GM19238 (cell line): ENCODE data around the gene AGR3.

Experiments
- DNase-seq: peaks from one replicate; pipeline ENCODE4 v3.0.0; 2011; ENCODE audit warnings: low spot score; ENCODE audit not compliant: insufficient read length

The AGR3 gene

GRCh38 chr7:16881844-16882243 lies at the start of gene AGR3:
TSS of gene AGR3 (minus strand) at chr7:16881983. CDS start at chr7:16878618, 3,365 bp downstream.
- DNase-seq = no peak

DNA sequence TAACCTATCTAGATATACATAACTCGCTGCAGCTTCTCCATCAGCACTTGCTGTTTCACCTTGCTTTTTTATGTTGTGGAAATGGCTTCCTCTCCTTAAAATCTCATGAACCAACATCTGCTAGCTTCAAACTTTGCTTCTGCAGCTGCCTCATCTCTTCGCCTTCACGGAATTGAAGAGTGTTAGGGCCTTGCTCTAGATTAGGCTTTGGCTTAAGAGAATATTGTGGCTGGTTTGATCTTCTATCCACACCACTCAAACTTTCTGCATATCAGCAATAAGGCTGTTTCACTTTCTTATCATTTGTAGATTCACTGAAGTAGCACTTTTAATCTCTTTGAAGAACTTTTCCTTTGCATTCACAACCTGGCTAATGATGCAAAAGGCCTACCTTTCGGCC lies 49.2 kb upstream of the AGR3 start:
- DNase-seq = no peak

GRCh38 chr7:16929146-16929762 lies 47.5 kb upstream of the AGR3 start:
- DNase-seq = no peak

DNA sequence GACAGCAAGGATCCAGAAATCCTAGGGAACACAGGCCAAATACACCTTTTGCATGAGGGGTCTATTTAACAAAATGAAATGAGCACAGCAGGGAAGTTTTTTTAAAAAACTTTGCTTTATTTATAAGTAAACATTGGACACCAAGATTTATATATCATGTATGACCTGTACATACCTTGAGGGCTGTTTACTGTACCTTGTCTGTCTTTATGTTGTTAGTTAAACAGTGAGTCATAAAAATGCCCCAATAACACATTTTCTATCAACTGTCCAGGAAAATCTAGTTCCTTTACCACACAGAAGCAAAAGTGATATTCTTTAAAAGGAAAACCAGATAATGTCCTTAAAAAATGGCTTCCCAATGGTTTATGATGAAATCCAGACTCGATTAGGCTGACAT lies 45.1 kb upstream of the AGR3 start:
- no peak for DNase-seq

DNA sequence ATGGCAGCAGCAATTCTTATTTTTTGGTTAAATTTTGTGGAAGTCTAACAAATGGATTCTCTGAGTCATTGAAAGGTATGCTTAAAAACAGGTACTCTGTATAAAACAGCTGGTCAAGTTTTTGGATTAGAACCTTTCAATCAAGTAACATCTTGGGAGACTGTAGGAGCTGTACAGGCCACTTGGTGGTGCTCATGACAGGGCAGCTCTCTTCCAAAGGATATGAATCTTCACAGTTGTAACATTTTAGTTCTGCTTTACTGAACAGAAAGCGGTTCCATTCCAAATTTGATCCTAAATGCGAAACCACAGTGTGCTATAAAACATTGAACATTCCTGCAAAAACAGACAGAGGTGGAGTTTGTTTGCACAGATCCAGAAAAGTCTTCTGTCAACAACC lies 44.5 kb upstream of the AGR3 start:
- no peak for DNase-seq

DNA sequence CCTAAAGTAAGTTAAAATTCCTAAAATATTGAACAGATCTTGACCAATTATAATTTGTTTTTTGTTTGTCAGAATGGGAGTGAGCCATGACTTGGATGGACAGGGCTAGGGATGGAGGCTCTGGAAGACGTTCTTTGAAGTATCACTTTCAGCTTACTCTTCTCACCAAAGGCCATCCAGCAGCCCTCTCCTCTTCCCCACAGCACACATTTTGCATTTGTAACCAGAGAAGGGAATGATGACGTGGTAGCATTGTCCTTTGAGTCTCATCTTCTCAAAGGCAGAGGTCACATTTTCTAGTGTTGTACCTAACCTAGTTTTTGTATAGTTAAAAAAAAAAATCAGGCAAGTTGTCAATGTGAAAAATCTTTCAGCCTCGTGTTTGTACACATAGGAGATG lies 43.8 kb upstream of the AGR3 start:
- DNase-seq = no peak

DNA sequence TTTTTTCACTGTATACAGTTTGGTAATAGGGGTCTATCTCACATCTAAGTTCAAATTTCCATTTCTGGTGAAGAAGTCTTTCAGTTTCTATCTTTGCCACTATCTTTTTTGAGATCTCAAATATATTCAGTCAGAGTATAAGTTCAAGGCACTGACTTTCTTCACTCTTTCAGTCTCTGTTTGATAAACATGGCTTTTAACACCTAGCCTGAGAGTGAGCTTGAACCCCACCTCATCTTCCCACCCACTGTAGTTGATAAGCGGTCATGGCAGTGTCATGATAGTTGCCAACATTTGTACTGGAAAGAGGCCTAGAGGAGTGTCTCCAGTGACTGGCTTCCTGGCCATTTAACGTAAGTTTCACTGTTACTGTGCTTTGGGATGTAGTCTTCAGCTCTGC lies 41.2 kb upstream of the AGR3 start:
- no peak for DNase-seq

DNA sequence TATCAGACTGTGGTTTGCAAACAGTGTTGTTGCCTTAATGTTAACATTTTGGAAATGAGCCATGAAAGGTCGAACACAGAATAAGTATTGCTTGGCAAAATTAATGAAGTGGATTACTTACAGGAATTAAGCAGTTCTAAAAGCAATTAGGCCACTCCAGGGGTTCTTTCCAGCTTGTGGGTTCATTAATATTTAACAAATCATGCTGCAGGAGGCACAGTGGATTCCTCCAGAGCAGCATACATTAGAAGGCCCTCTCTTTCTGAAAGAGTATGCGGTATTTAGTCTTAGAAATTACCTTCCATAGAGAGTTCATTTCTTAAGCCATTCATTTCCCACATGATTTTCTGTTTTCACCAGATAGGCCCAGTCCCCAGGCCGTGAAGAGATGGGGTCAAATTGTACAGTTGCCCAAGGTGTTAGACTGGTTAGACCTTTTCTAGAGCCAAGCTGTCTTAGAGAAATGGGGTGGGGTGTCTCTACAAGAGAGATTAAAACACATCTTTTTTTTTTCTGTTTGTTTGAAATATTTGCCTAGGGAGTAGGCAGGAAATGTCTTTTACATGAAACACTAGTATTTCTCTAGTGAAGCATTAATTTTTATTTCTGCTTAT lies 40.0 kb upstream of the AGR3 start:
- no peak for DNase-seq

GRCh38 chr7:16921151-16921550 lies 39.4 kb upstream of the AGR3 start:
- DNase-seq = no peak

DNA sequence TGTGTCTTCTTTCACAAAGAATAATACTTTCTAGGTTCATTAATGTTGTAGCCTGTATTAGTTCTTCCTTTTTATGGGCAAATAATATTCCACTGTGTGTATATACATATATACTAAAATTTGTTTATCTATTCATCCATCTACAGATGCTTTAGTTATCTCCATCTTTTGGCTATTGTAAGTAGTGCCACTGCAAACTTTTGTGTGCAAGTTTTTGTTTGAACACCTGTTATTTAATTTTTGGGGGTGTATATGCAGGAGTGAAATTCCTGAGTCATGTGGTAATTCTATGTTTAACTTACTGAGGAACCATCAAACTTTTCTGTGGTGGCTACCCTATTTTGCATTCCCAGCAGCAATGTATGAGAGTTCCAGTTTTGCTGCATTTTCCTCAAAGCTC lies 37.7 kb upstream of the AGR3 start:
- no peak for DNase-seq

DNA sequence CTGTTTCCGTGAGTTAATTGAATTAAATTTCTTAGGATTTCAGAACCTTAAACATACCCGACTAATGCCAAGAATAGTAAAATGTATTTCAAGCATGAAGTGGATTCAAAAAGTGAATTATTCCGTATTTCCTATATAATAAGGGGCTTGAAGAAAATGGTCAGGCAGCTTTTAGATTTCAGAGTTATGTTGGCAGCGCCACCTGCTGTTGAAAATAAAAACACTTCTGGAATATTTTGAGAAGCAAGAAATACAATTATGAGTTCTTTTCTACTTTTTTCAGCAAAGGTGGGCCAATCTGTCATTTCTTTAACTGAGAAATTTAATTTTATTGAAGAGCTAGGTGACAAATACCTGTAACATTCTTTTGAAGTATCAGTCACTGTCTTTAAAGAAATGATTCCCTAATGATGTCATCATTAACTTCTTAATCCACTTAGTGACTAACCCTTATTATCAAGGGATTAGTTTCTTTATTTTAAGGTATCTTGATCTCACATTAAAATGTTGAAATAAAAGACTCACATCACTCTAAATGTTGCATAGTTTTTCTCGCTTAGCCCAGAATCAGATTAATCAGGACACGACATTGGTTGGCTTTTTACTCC lies 36.6 kb upstream of the AGR3 start:
- no peak for DNase-seq

- DNase-seq = no peak
Observed at GRCh38 chr7:16916738-16917137, 35.0 kb upstream of the AGR3 start.

- DNase-seq = no peak
Observed at GRCh38 chr7:16916105-16916639, 34.4 kb upstream of the AGR3 start.

- no peak for DNase-seq
Observed at GRCh38 chr7:16915405-16915804, 33.6 kb upstream of the AGR3 start.

DNA sequence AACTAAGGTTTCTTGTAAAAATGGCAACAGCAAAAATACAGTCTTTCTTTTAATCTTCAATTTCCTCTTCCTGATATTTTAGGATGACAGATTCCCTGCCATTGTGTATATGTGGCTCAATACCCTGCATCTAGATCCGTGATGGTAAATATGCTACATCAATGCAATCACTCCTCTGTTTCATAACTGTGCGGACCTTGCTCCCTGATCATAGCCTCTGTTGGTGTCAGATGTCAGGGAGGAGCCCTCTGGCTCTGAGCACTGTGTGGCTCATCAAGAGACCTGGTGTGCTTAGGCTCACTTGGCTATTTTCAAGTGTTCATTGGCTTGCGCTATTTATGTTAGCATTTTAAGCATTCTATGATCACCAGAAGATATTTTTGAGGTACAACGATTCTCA lies 33.0 kb upstream of the AGR3 start:
- DNase-seq = no peak

GRCh38 chr7:16913643-16914042 lies 31.9 kb upstream of the AGR3 start:
- no peak for DNase-seq

- no peak for DNase-seq
Observed at GRCh38 chr7:16912540-16912939, 30.8 kb upstream of the AGR3 start.

DNA sequence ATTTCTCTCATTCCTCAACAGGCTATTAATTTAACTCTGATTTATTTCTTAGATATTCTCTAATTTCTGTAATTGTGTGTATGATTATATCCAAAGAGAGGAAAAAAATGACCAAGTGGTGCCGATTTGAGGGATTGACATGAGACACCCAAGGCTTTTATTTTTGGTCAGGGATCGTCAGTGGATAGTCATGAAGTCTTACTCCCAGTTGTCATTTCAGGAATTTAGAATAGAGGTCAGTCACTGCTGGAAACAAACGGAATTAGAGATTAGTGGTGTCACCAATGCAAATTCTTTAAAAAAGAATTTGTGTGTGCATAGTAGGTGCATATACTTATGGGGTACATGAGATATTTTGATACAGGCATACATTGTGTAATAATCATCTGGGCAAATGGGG lies 26.8 kb upstream of the AGR3 start:
- no peak for DNase-seq

DNA sequence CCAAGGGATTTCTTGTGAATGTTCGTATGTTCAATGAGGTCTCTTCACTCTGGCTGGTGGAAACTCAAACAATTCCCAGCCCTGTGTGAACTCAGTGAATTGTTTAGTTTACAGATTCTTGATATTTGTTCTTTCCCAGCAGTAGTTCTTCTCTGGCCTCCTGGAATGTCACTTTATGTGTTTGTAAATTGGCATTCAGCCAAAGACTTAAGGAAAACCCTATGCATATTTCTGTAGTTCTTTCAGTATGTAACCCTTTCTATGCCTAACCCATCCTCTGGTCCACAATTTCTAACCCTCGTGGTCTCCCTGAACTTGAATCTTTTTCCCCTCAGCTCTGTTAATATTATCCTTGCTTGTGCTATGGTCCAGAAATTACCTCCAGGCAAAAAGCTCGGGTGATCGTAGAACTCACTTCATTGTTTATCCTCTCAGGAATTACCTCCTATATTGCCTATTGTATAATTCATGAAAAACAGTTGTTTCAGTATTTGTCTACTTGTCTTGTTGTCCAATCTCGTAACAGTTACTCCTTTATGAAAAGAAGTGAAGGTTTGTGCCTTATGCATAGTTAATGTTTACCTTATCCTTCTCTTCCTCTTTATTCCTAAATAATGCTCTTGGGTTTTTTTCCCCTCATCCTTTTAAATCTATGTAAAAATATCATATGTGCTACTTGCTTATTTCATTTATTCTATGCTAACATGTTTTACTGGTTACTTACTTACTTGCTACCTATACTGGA lies 23.7 kb upstream of the AGR3 start:
- no peak for DNase-seq

DNA sequence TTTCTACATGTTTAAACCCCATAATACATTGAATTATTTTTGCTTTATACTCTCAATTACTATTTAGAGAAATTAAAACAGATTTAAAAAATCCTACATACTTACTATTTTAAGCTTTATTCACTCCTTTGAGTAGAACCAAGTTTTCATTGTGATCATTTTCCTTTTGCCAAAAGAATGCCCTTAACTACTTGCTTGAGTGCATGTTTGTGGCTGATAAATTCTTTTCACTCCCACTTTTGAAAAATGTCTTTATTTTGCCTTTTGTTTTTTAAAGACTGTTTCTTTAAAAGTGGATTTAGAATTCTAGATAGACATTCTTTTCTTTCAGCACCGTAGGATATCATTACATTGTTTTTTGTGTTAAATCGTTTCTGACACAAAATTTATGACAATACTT lies 22.3 kb upstream of the AGR3 start:
- no peak for DNase-seq

DNA sequence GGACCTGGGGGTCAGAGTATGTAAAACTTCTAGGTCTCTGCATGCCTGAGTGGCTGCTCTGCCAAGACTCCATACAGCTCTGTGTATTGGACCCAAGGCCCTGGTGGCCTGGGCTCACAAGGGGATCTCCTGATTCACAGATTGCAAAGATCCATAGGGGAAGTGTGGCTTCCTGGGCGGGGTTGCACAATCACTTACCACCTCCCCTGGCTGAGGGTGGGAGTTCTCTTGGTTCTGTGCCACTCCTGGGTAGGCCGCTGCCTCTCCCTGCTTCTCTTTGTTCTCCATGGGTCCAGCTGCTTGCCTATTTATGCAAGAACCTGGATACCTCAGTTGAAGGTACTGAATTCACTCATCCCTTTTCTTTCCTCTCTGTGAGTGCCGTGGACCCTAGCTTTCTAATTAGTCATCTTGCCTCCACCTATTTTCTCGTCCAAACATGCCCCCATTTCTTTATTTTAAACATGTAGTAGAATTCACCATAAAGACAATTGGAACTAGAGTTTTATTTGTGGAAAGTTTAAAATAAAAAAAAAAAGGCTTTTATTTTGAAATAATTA lies 18.5 kb upstream of the AGR3 start:
- DNase-seq = no peak
